CD4-positive, alpha-beta memory T cell (primary cell): ENCODE data around the gene ZBTB16. TPM values are rescaled to one million over a fixed set of nuclear protein-coding genes. Genes with fewer than 3 reads are reported as not detected.

Experiments used
- CTCF ChIA-PET: fragments of 350-600 bp; sonication (Branson Sonifier 250); formaldehyde crosslinking; loops from one replicate; lab custom pipeline; 2021; ENCODE audit warnings: inconsistent platforms; ENCODE audit not compliant: partially characterized antibody; lab: Charles Lee
- POLR2A ChIA-PET: fragments of 350-600 bp; sonication (Branson Sonifier 250); formaldehyde crosslinking; loops from one replicate; lab custom pipeline; 2021; ENCODE audit not compliant: partially characterized antibody; lab: Charles Lee
- DNase-seq, 5 donors: peaks; one replicate each; pipeline versions ENCODE4 v3.0.0 to v3.0.0-alpha.2; 2020 to 2022; ENCODE audit warnings: mixed read lengths in 1 of 5
- H3K27ac ChIP-seq: one replicate; pipeline ENCODE4 v1.7.0; 2013; ENCODE audit warnings: low read depth, low read length
- H3K27me3 ChIP-seq: 2 replicates; pipeline ENCODE4 v1.7.0; 2013; ENCODE audit warnings: mild to moderate bottlenecking, low read length, moderate library complexity; ENCODE audit not compliant: insufficient read depth
- H3K36me3 ChIP-seq: 2 replicates; pipeline ENCODE4 v1.7.0; 2013; ENCODE audit warnings: mild to moderate bottlenecking, low read length, moderate library complexity; ENCODE audit not compliant: insufficient read depth
- H3K4me1 ChIP-seq: 2 replicates; pipeline ENCODE4 v1.7.0; 2013; ENCODE audit warnings: mild to moderate bottlenecking, low read length, moderate library complexity; ENCODE audit not compliant: insufficient read depth
- H3K4me3 ChIP-seq, 2 donors: one replicate each; pipeline ENCODE4 v1.7.0; 2013; ENCODE audit warnings: low read length in 2 of 2, mild to moderate bottlenecking in 1 of 2
- H3K9me3 ChIP-seq, 2 donors: one replicate each; pipeline ENCODE4 v1.7.0; 2013; ENCODE audit warnings: low read length in 2 of 2, control low read depth in 1 of 2; ENCODE audit not compliant: control insufficient read depth in 1 of 2
- H3K27ac Mint-ChIP-seq, 7 donors: one replicate each; pipeline ENCODE4 v1.8.0; 2020 to 2021; ENCODE audit warnings: mixed read lengths in 7 of 7, mild to moderate bottlenecking in 6 of 7, inconsistent platforms in 3 of 7, moderate library complexity in 3 of 7
- H3K27me3 Mint-ChIP-seq, 2 donors: one replicate each; pipeline ENCODE4 v1.8.0; 2020 to 2021; ENCODE audit warnings: mixed read lengths in 2 of 2
- H3K36me3 Mint-ChIP-seq, 2 donors: one replicate each; pipeline ENCODE4 v1.8.0; 2020 to 2021; ENCODE audit warnings: mixed read lengths in 2 of 2, inconsistent platforms in 1 of 2, mild to moderate bottlenecking in 1 of 2
- H3K4me1 Mint-ChIP-seq, 4 donors: one replicate each; pipeline ENCODE4 v1.8.0; 2020 to 2021; ENCODE audit warnings: mixed read lengths in 4 of 4, mild to moderate bottlenecking in 1 of 4
- H3K4me3 Mint-ChIP-seq, 8 donors: one replicate each; pipeline ENCODE4 v1.8.0; 2020 to 2021; ENCODE audit warnings: mixed read lengths in 8 of 8, mild to moderate bottlenecking in 7 of 8, moderate library complexity in 6 of 8, inconsistent platforms in 3 of 8
- H3K9me3 Mint-ChIP-seq, 8 donors: one replicate each; pipeline ENCODE4 v1.8.0; 2020 to 2021; ENCODE audit warnings: mixed read lengths in 8 of 8, mild to moderate bottlenecking in 5 of 8, inconsistent platforms in 3 of 8, moderate library complexity in 1 of 8
- intact Hi-C: fragments of 100-400 bp; cut with micrococcal nuclease; formaldehyde crosslinking; loops from one replicate; pipeline ENCODE4 v1.15.1; 2023
- polyA plus RNA-seq, 2 donors: library from polyadenylated mRNA; unstranded; fragments of 300-500 nt; fragmentation: Illumina TruSeq; gene quantifications; one replicate each; pipeline ENCODE4 v1.2.3, GENCODE V29; 2021
- total RNA-seq, 2 experiments: library from RNA; stranded (reverse); gene quantifications; one replicate each; pipeline ENCODE4 v1.2.3, GENCODE V29; 2021

The ZBTB16 gene
- total and polyA plus RNA-seq, 4 experiments from 2014 or later, result 5.6 to 28.4 (median 8.6) TPM

DNA sequence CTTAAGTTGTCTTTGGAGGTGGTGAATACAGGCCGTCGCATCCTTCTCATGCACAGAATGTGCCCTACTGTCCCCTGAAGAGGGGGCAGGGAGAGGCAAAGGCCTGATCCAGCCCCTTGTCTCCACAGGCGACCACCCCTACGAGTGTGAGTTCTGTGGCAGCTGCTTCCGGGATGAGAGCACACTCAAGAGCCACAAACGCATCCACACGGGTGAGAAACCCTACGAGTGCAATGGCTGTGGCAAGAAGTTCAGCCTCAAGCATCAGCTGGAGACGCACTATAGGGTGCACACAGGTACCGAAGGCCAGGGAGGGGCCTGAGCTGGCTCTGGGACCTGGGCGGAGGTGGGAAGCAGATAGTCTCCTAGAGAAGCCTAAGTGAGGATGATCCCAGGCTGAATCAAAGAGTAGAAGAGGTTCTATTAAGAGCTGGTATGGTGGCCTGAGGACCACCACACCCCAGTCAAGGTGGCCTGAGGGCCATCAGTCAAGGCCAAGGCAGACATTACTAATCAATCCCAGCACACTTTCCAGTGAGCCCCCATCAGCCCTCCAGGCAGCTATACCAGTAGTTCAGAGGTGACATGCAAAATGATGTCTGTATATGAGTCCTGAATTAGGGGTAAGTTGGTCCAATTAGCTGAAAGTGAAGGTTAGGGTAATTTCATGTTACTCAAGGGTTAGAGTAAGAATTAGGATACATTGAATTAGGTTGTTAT is 187.7 kb downstream of the ZBTB16 start:
- intact Hi-C loops, result no loop called here
- no peaks in the 10 kb centered on the region for H3K9me3 Mint-ChIP-seq
- H3K27me3 Mint-ChIP-seq, result peaks cover 0 to 3% of the 10 kb centered on the region in 2 donors
- H3K36me3 Mint-ChIP-seq, result peaks cover 0 to 2% of the 10 kb centered on the region in 2 donors
- no peak overlapping the region for H3K27ac Mint-ChIP-seq
- no peaks in the 10 kb centered on the region for H3K4me1 Mint-ChIP-seq
- Histone ChIP-seq H3K36me3 (no peaks in the 10 kb centered on the region), H3K4me3 (no peak overlapping the region), H3K27ac (no peak overlapping the region), H3K4me1 (no peaks in the 10 kb centered on the region), H3K27me3 (no peaks in the 10 kb centered on the region), H3K9me3 (no peaks in the 10 kb centered on the region)
- ChIA-PET POLR2A (no interaction called here), CTCF (interaction anchor here (1.0 to 8.0 kb wide), 3 partner anchors 14 to 253 kb away, joined by 4 to 72 read pairs (median 4); no protein-coding TSS in a partner anchor)
- DNase-seq, result no peak
- H3K4me3 Mint-ChIP-seq, result no peak overlapping the region

DNA sequence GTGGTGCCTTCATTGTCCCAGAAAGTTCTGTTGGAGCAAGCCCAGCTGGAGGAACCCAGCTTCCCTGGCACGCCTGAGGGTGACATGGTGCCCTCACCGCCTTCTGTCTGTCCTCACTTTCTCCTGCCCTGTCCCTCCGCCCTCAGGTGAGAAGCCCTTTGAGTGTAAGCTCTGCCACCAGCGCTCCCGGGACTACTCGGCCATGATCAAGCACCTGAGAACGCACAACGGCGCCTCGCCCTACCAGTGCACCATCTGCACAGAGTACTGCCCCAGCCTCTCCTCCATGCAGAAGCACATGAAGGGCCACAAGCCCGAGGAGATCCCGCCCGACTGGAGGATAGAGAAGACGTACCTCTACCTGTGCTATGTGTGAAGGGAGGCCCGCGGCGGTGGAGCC is 190.7 kb downstream of the ZBTB16 start:
- no peak overlapping the region for H3K4me3 Mint-ChIP-seq
- H3K9me3 ChIP-seq, result no peaks in the 10 kb centered on the region
- intact Hi-C loops, result no loop called here
- CTCF ChIA-PET, result interaction anchor here (0.6 to 8.0 kb wide), 2 partner anchors 11 to 198 kb away, joined by 3 to 72 read pairs; no protein-coding TSS in a partner anchor
- H3K4me1 Mint-ChIP-seq, result no peaks in the 10 kb centered on the region
- peak overlapping the region in 2 of 7 donors; percentile 20 to 79 for H3K27ac Mint-ChIP-seq
- DNase-seq, result no peak
- no peaks in the 10 kb centered on the region for H3K27me3 ChIP-seq
- H3K27me3 Mint-ChIP-seq, result peaks cover 0 to 3% of the 10 kb centered on the region in 2 donors
- H3K4me3 ChIP-seq, result no peak overlapping the region
- POLR2A ChIA-PET, result no interaction called here
- H3K4me1 ChIP-seq, result no peaks in the 10 kb centered on the region
- no peaks in the 10 kb centered on the region for H3K9me3 Mint-ChIP-seq
- no peak overlapping the region for H3K27ac ChIP-seq
- H3K36me3 Mint-ChIP-seq, result peaks cover 0 to 2% of the 10 kb centered on the region in 2 donors
- H3K36me3 ChIP-seq, result no peaks in the 10 kb centered on the region

DNA sequence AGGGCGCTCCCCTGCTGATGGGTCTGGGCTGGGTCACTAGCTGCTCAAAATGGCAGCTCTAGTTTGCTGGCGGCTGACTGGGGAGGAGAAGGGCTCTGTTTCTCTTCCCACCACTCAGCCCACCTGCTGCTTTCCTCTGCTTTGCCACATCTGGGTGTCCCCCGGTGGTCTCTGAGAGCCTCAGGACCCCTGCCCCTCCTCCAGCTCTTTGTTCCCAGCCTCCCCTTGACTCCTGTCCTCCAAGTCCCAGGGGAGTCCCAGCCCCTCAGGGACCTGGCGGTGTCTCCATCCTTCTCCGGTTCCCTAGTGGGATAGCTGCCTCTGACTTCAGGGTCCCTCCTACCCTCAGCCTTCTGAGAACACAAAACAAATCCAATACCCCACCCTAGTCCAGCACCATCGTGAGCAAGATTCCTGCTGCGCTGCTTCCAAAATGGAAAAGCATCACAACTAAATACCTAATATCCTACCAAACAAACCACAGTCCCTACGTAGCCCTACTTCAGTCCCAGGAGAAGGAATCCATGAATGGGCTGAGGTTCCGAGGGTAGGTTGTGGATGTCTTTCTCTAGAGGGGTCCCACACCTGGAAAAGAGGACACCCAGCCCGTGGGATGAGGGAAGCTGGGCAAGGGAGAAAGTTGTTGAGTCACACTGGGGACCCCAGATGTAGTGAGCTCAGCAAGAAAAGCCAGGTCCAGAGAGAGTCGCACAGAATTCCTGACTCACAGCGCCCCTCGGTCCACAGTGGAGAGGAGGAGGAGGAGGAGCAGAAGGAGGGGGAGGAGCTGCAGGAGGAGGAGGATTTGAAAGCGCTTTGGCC is 191.7 kb downstream of the ZBTB16 start:
- Mint-ChIP-seq H3K27me3 (peaks cover 0 to 3% of the 10 kb centered on the region in 2 donors), H3K9me3 (no peaks in the 10 kb centered on the region), H3K4me1 (no peaks in the 10 kb centered on the region), H3K36me3 (peaks cover 0 to 2% of the 10 kb centered on the region in 2 donors), H3K27ac (peak overlapping the region in 2 of 7 donors; percentile 18 to 44), H3K4me3 (no peak overlapping the region)
- Histone ChIP-seq H3K36me3 (no peaks in the 10 kb centered on the region), H3K27me3 (no peaks in the 10 kb centered on the region), H3K9me3 (no peaks in the 10 kb centered on the region), H3K4me3 (no peak overlapping the region), H3K27ac (no peak overlapping the region), H3K4me1 (no peaks in the 10 kb centered on the region)
- intact Hi-C loops, result no loop called here
- POLR2A ChIA-PET, result no interaction called here
- DNase-seq, result peak in 1 of 5 donors; percentile 24
- CTCF ChIA-PET, result interaction anchor here (1.6 to 8.0 kb wide), 3 partner anchors 10 to 258 kb away, joined by 3 to 72 read pairs (median 7); no protein-coding TSS in a partner anchor

DNA sequence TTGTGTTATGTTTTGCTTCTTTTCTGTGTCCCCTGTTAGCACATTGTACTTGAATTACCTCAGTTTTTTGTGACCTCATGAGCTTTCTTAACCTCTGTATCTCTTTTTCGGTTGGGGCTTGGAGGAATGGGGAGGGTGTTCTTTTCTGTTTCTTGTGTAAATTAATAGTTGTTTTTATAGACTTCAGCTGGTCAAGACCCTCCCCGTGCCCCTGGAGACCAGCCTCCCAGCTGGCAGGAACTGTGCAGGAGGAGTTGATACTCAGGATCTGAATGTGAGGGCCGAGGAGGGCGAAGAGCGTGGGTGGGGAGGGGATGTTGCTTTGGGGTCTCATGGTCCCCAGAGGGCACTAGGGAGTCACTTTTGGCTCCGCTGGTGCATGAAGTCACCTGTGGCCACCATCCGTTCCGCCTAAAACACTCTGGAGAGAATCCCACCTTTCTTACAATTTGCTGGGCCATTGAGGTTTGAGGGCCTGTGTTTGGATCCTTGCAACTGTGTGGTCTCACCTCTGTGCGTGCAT is 192.4 kb downstream of the ZBTB16 start:
- DNase-seq, result no peak
- no peaks in the 10 kb centered on the region for H3K9me3 Mint-ChIP-seq

DNA sequence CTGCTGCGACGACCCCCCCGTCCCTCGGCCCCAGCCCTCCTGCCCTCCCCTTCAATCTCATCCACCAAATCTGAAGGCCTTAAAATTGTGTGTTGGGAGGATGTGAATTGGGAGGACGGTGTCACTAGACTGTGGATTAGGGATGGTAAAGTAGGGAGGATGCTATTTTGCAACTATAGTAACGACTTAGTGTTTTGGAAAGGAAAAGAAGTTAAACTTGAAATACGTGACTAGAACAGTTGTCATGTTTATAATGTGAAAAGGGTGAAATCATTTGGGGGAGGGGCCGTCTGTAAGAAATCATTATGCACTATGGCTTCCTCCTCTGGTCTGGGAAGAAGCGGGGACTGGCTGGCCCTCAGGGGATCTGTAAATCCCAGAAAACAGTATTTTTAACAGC is 193.3 kb downstream of the ZBTB16 start:
- ChIA-PET POLR2A (no interaction called here), CTCF (interaction anchor here (8.0 kb wide), 1 partner anchor 8 kb away, joined by 72 read pairs; no protein-coding TSS in a partner anchor)
- Mint-ChIP-seq H3K36me3 (peaks cover 0 to 2% of the 10 kb centered on the region in 2 donors), H3K9me3 (no peaks in the 10 kb centered on the region), H3K27ac (peak overlapping the region in 2 of 7 donors; percentile 38), H3K4me1 (no peaks in the 10 kb centered on the region), H3K27me3 (no peaks in the 10 kb centered on the region), H3K4me3 (no peak overlapping the region)
- Histone ChIP-seq H3K9me3 (no peaks in the 10 kb centered on the region), H3K4me1 (no peaks in the 10 kb centered on the region), H3K27ac (no peak overlapping the region), H3K27me3 (no peaks in the 10 kb centered on the region), H3K4me3 (no peak overlapping the region), H3K36me3 (no peaks in the 10 kb centered on the region)
- intact Hi-C loops, result no loop called here
- DNase-seq, result no peak

More for the DNA sequence above, 192.4 kb downstream of the ZBTB16 start:
- Histone ChIP-seq H3K36me3 (no peaks in the 10 kb centered on the region), H3K9me3 (no peaks in the 10 kb centered on the region), H3K27ac (no peak overlapping the region), H3K4me1 (no peaks in the 10 kb centered on the region), H3K4me3 (no peak overlapping the region), H3K27me3 (no peaks in the 10 kb centered on the region)
- ChIA-PET CTCF (interaction anchor here (1.6 to 8.0 kb wide), 3 partner anchors 9 to 258 kb away, joined by 3 to 72 read pairs (median 7); no protein-coding TSS in a partner anchor), POLR2A (no interaction called here)
- H3K4me1 Mint-ChIP-seq, result no peaks in the 10 kb centered on the region
- H3K4me3 Mint-ChIP-seq, result no peak overlapping the region
- intact Hi-C loops, result no loop called here
- H3K27ac Mint-ChIP-seq, result peak overlapping the region in 2 of 7 donors; percentile 18 to 74
- peaks cover 0 to 2% of the 10 kb centered on the region in 2 donors for H3K36me3 Mint-ChIP-seq
- H3K27me3 Mint-ChIP-seq, result no peaks in the 10 kb centered on the region

DNA sequence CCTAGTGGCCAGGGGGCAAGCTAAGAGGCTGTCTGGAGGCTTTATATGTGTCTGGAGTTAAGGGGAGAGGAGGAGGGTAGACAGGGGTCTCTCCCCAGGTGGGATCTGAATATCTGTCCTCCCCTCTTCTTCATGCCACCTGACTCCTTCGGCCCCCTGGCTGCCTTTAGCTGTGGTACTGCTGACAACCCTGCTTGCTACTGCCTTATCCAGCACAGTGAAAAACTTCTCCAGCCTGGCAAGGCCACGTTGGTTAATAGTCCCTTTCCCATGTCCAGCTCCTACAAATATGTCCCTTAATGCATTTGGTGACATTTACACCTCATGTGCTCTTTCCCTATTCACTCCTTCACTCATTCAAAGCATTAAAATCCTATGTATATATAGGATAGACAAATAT is 194.3 kb downstream of the ZBTB16 start:
- DNase-seq, result no peak
- Histone ChIP-seq H3K36me3 (no peaks in the 10 kb centered on the region), H3K27ac (no peak overlapping the region), H3K9me3 (no peaks in the 10 kb centered on the region), H3K4me3 (no peak overlapping the region), H3K4me1 (no peaks in the 10 kb centered on the region), H3K27me3 (no peaks in the 10 kb centered on the region)
- intact Hi-C loops, result no loop called here
- H3K4me1 Mint-ChIP-seq, result peaks cover 0 to 1% (median 0%) of the 10 kb centered on the region in 4 donors
- no peaks in the 10 kb centered on the region for H3K9me3 Mint-ChIP-seq
- no peak overlapping the region for H3K4me3 Mint-ChIP-seq
- H3K36me3 Mint-ChIP-seq, result peaks cover 0 to 2% of the 10 kb centered on the region in 2 donors
- POLR2A ChIA-PET, result no interaction called here
- H3K27me3 Mint-ChIP-seq, result no peaks in the 10 kb centered on the region
- CTCF ChIA-PET, result interaction anchor here (0.6 to 1.5 kb wide), 3 partner anchors 181 to 260 kb away, joined by 3 read pairs; no protein-coding TSS in a partner anchor
- peak overlapping the region in 1 of 7 donors; percentile 20 for H3K27ac Mint-ChIP-seq
